HG02970 (cell line): ENCODE results near the gene TRIM72.
"Not testable (repeated sequence)": the region's sequence is repeated elsewhere in the genome, so short reads cannot be mapped to it uniquely, and the experiment has no call there.

Experiments
- ATAC-seq: cut with Tn5 transposase; IDR thresholded peaks from one replicate; pipeline ENCODE4 v1.9.1; 2021; ENCODE audit warnings: mild to moderate bottlenecking, moderate library complexity, moderate number of reproducible peaks; ENCODE audit not compliant: unreplicated experiment, low FRiP score

Gene TRIM72

GRCh38 chr16:31190061-31190460, 23.9 kb upstream of the TRIM72 start:
- ATAC-seq: no peak

GRCh38 chr16:31190818-31191444, 23.0 kb upstream of the TRIM72 start:
- no peak for ATAC-seq

- ATAC-seq: no peak
Measured at GRCh38 chr16:31191697-31192428, 22.1 kb upstream of the TRIM72 start.

- no peak for ATAC-seq
Measured at GRCh38 chr16:31192856-31193642, 20.9 kb upstream of the TRIM72 start.

- ATAC-seq: no peak
Measured at GRCh38 chr16:31193874-31194273, 20.0 kb upstream of the TRIM72 start.

GRCh38 chr16:31194898-31195297, 19.0 kb upstream of the TRIM72 start:
- no peak for ATAC-seq

- ATAC-seq: not testable (repeated sequence)
Measured at GRCh38 chr16:31195861-31196260, 18.1 kb upstream of the TRIM72 start.

- ATAC-seq: no peak
Measured at GRCh38 chr16:31196324-31197088, 17.4 kb upstream of the TRIM72 start.

GRCh38 chr16:31198207-31198882, 15.6 kb upstream of the TRIM72 start:
- ATAC-seq: no peak

GRCh38 chr16:31199430-31200041, 14.4 kb upstream of the TRIM72 start:
- ATAC-seq: no peak

- not testable (repeated sequence) for ATAC-seq
Measured at GRCh38 chr16:31200111-31200510, 13.8 kb upstream of the TRIM72 start.

- no peak for ATAC-seq
Measured at GRCh38 chr16:31200821-31201568, 12.9 kb upstream of the TRIM72 start.

- ATAC-seq: no peak
Measured at GRCh38 chr16:31201582-31202413, 12.1 kb upstream of the TRIM72 start.

GRCh38 chr16:31202414-31203375, 11.2 kb upstream of the TRIM72 start, which contains the start of gene PYCARD:
Gene PYCARD (minus strand): TSS chr16:31202760. CDS start chr16:31202690, 70 bp downstream.
- no peak for ATAC-seq

GRCh38 chr16:31204871-31205666, 8.8 kb upstream of the TRIM72 start:
- no peak for ATAC-seq

GRCh38 chr16:31206776-31207175, 7.1 kb upstream of the TRIM72 start:
- no peak for ATAC-seq
